ENCODE measurements around the gene CDH5. TPM values are rescaled to one million over a fixed set of nuclear protein-coding genes. Genes with fewer than 3 reads are reported as not detected.

Gene CDH5
- total RNA-seq, 1 experiment from 2014 or later = 0.25 TPM

DNA sequence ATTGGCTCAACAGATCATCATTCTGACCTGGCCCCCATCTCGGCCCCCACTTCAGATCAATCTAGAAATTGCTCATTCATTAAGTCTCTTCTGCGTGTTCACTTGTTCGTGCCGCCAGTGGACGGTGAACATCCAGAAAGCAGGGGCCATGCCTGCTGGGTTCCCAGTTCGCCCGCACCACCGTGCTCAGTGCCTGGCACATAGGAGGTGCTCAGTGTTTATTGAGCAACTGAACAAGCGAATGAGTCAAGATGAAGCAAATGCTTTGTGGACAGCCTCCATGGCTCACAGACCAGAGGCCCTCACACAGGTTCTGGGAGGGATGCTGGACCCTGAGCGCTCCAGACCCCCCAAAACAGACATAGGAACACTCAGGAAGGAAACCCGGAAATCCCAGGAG lies 74.5 kb downstream of the CDH5 start:
- no peak overlapping the region for H3K27ac Mint-ChIP-seq (ENCODE audit: unreplicated experiment)
- BruUV-seq (replicated peaks) = no TSS peak
- CTCF ChIA-PET = no interaction called here
- peaks cover 14% of the 10 kb centered on the region for H3K27me3 Mint-ChIP-seq (ENCODE audit: insufficient read depth, unreplicated experiment)
- H3K36me3 Mint-ChIP-seq (ENCODE audit: insufficient read depth, unreplicated experiment) = no peaks in the 10 kb centered on the region
- peak in 1 of 2 experiments; percentile 19 for DNase-seq
- H3K4me1 Mint-ChIP-seq (ENCODE audit: low read depth, unreplicated experiment) = no peaks in the 10 kb centered on the region
- H3K36me3 ChIP-seq (ENCODE audit: control insufficient read depth, insufficient read depth, low read length) = no peaks in the 10 kb centered on the region
- no peak overlapping the region for H3K4me3 ChIP-seq (ENCODE audit: low read depth, low read length)
- no peaks in the 10 kb centered on the region for H3K9me3 Mint-ChIP-seq (ENCODE audit: unreplicated experiment)
- H3K4me3 Mint-ChIP-seq (ENCODE audit: unreplicated experiment) = no peak overlapping the region
- H3K9me3 ChIP-seq = no peaks in the 10 kb centered on the region
- no peak for TF ChIP-seq CTCF (IDR thresholded peaks at IDR 0.05; ENCODE audit: insufficient read depth in 1 of 2, low read depth in 1 of 2, low read length in 1 of 2, severe bottlenecking in 1 of 2, unreplicated experiment in 1 of 2)
- no peaks in the 10 kb centered on the region for H3K27me3 ChIP-seq (replicated peaks; ENCODE audit: control insufficient read depth, insufficient read depth, low read length)
- intact Hi-C loops (cut with micrococcal nuclease; ENCODE audit: unreplicated experiment) = loop anchor here (5.0 kb wide), 2 partner anchors 34 to 41 kb away; no protein-coding TSS in a partner anchor
- no peaks in the 10 kb centered on the region for H3K4me1 ChIP-seq
- POLR2A ChIA-PET = no interaction called here

DNA sequence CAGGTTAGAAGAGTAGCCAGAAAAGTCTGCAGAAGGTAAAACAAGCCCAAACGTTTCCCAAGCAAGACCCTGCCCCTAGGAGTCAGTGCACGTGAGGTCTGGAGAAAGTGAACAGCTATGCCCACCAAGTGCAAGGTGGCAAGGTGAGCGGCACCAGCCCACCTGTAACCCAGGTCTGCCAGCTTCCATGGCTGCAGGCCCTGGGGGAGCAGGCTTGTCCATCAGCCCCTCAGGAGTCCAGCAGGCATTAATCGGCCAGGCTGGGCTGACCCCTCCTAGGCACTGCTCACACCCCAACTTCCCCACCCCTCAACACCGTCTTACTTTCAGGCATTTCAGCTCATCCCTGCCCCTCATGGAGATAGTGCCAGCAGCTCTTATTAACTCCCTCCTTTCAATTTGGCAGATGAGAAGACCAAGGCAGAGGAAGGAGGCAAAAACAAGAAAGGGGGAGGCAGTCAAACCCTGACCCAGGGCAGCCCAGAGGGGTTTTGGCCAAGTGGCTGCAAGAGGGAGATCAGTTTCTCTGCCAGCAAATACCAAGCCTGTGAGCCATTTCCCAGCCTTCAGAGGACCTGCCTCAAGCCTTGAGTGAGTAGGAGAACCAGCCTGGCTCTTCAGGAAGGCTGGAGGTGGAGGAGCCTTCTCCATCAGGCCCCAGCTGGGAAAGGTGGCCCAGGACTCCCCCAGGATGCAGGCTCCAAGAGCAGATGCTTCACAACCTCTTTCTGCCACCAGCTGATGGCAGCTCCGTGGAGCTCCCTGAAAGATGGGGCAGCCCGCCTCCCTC lies 75.3 kb downstream of the CDH5 start:
- no peaks in the 10 kb centered on the region for H3K9me3 Mint-ChIP-seq (ENCODE audit: unreplicated experiment)
- H3K36me3 Mint-ChIP-seq (ENCODE audit: insufficient read depth, unreplicated experiment) = no peaks in the 10 kb centered on the region
- BruUV-seq (replicated peaks) = no TSS peak
- POLR2A ChIA-PET = no interaction called here
- intact Hi-C loops (cut with micrococcal nuclease; ENCODE audit: unreplicated experiment) = loop anchor here (5.0 kb wide), 2 partner anchors 34 to 41 kb away; no protein-coding TSS in a partner anchor
- H3K9me3 ChIP-seq = no peaks in the 10 kb centered on the region
- no peaks in the 10 kb centered on the region for H3K36me3 ChIP-seq (ENCODE audit: control insufficient read depth, insufficient read depth, low read length)
- no peak for DNase-seq
- CTCF ChIA-PET = no interaction called here
- no peak overlapping the region for H3K4me3 Mint-ChIP-seq (ENCODE audit: unreplicated experiment)
- H3K27ac Mint-ChIP-seq (ENCODE audit: unreplicated experiment) = no peak overlapping the region
- H3K4me1 Mint-ChIP-seq (ENCODE audit: low read depth, unreplicated experiment) = no peaks in the 10 kb centered on the region
- no peak for TF ChIP-seq CTCF (IDR thresholded peaks at IDR 0.05; ENCODE audit: insufficient read depth in 1 of 2, low read depth in 1 of 2, low read length in 1 of 2, severe bottlenecking in 1 of 2, unreplicated experiment in 1 of 2)
- peaks cover 19% of the 10 kb centered on the region for H3K27me3 Mint-ChIP-seq (ENCODE audit: insufficient read depth, unreplicated experiment)
- H3K4me1 ChIP-seq = no peaks in the 10 kb centered on the region
- H3K4me3 ChIP-seq (ENCODE audit: low read depth, low read length) = no peak overlapping the region
- no peaks in the 10 kb centered on the region for H3K27me3 ChIP-seq (replicated peaks; ENCODE audit: control insufficient read depth, insufficient read depth, low read length)

DNA sequence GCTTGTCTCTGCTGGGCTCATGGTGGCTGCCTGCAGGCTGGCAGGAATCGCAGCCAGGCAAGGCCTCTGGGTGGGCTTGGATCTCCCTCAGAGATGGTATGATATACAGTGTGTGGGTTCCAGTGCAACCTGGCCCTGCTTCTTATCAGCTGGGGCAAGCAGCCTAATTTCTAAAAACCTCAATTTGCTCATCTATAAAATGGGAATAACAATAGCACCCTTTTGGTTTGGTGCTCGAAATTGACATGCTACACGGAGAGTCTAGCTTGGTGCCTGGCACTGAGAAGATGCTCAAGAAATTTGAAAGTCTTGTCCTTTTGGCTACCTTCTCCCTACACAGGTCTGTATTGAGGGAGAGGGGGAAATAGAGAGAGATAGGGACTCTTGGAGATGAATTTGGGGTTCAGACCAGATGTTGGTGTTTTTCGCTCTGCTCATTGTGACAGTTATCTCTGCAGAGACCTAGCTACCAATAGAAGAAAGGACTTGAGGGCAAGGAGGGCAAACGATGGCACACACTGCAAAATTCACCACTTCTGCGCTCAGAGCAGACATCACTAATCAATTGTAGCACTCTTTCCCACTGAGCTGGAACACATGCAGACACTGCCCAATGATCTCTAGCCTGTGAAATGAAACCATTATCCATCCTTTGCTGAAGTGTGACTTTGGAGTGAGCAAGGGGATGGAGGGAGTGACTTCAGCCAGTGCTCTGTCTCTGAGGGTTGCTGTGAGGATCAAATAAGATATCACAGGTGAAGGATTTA lies 76.2 kb downstream of the CDH5 start:
- H3K36me3 ChIP-seq (ENCODE audit: control insufficient read depth, insufficient read depth, low read length) = no peaks in the 10 kb centered on the region
- no peaks in the 10 kb centered on the region for H3K4me1 ChIP-seq
- Mint-ChIP-seq H3K4me3 (ENCODE audit: unreplicated experiment) (no peak overlapping the region), H3K36me3 (ENCODE audit: insufficient read depth, unreplicated experiment) (no peaks in the 10 kb centered on the region), H3K9me3 (ENCODE audit: unreplicated experiment) (no peaks in the 10 kb centered on the region), H3K4me1 (ENCODE audit: low read depth, unreplicated experiment) (no peaks in the 10 kb centered on the region), H3K27ac (ENCODE audit: unreplicated experiment) (no peak overlapping the region), H3K27me3 (ENCODE audit: insufficient read depth, unreplicated experiment) (peaks cover 19% of the 10 kb centered on the region)
- no peaks in the 10 kb centered on the region for H3K27me3 ChIP-seq (replicated peaks; ENCODE audit: control insufficient read depth, insufficient read depth, low read length)
- DNase-seq = no peak
- CTCF ChIA-PET = interaction anchor here (1.6 kb wide), 1 partner anchor 36 kb away, joined by 9 read pairs; no protein-coding TSS in a partner anchor
- H3K9me3 ChIP-seq = no peaks in the 10 kb centered on the region
- POLR2A ChIA-PET = no interaction called here
- no peak for TF ChIP-seq CTCF (IDR thresholded peaks at IDR 0.05; ENCODE audit: insufficient read depth in 1 of 2, low read depth in 1 of 2, low read length in 1 of 2, severe bottlenecking in 1 of 2, unreplicated experiment in 1 of 2)
- intact Hi-C loops (cut with micrococcal nuclease; ENCODE audit: unreplicated experiment) = loop anchor here (5.0 kb wide), 2 partner anchors 35 to 40 kb away; no protein-coding TSS in a partner anchor
- no peak overlapping the region for H3K4me3 ChIP-seq (ENCODE audit: low read depth, low read length)
- BruUV-seq (replicated peaks) = no TSS peak
